LoVo (cell line): ENCODE measurements around the gene ADAM10.
A peak's percentile ranks its signal among the peaks of the same experiment; 100 is the strongest.
"Not testable (repeated sequence)": the region's sequence is repeated elsewhere in the genome, so short reads cannot be mapped to it uniquely, and the experiment has no call there.

ENCODE experiments used
- DNase-seq: peaks from one replicate; pipeline ENCODE4 v3.0.0-alpha.2; 2016; ENCODE audit warnings: low spot score

Gene ADAM10

GRCh38 chr15:58606577-58607080, 142.9 kb downstream of the ADAM10 start:
- DNase-seq: no peak

GRCh38 chr15:58605931-58606530, 143.5 kb downstream of the ADAM10 start:
- no peak for DNase-seq

- peak; percentile 45 for DNase-seq
Measured at GRCh38 chr15:58604455-58604923, 145.0 kb downstream of the ADAM10 start.

- DNase-seq: not testable (repeated sequence)
Measured at GRCh38 chr15:58603927-58604326, 145.6 kb downstream of the ADAM10 start.

- DNase-seq: no peak
Measured at GRCh38 chr15:58602823-58603222, 146.7 kb downstream of the ADAM10 start.

GRCh38 chr15:58598829-58599210, 150.7 kb downstream of the ADAM10 start:
- no peak for DNase-seq

- no peak for DNase-seq
Measured at GRCh38 chr15:58597943-58598828, 151.3 kb downstream of the ADAM10 start.

GRCh38 chr15:58595516-58596263, 153.8 kb downstream of the ADAM10 start:
- no peak for DNase-seq

GRCh38 chr15:58594898-58595297, 154.6 kb downstream of the ADAM10 start:
- DNase-seq: no peak

- DNase-seq: no peak
Measured at GRCh38 chr15:58593870-58594269, 155.6 kb downstream of the ADAM10 start.

- DNase-seq: no peak
Measured at GRCh38 chr15:58590926-58591325, 158.6 kb downstream of the ADAM10 start.

GRCh38 chr15:58590236-58590635, 159.3 kb downstream of the ADAM10 start:
- DNase-seq: no peak

- DNase-seq: no peak
Measured at GRCh38 chr15:58589047-58589446, 160.5 kb downstream of the ADAM10 start.

- no peak for DNase-seq
Measured at GRCh38 chr15:58588096-58588495, 161.4 kb downstream of the ADAM10 start.

- DNase-seq: no peak
Measured at GRCh38 chr15:58587486-58587885, 162.0 kb downstream of the ADAM10 start.

GRCh38 chr15:58585693-58586443, 163.6 kb downstream of the ADAM10 start:
- DNase-seq: no peak

GRCh38 chr15:58584789-58585461, 164.6 kb downstream of the ADAM10 start:
- no peak for DNase-seq

GRCh38 chr15:58583171-58583908, 166.2 kb downstream of the ADAM10 start:
- no peak for DNase-seq

GRCh38 chr15:58582160-58582559, 167.3 kb downstream of the ADAM10 start:
- DNase-seq: no peak

GRCh38 chr15:58576657-58577056, 172.8 kb downstream of the ADAM10 start:
- no peak for DNase-seq
